ENCODE results near the gene OGN.

OGN gene

DNA sequence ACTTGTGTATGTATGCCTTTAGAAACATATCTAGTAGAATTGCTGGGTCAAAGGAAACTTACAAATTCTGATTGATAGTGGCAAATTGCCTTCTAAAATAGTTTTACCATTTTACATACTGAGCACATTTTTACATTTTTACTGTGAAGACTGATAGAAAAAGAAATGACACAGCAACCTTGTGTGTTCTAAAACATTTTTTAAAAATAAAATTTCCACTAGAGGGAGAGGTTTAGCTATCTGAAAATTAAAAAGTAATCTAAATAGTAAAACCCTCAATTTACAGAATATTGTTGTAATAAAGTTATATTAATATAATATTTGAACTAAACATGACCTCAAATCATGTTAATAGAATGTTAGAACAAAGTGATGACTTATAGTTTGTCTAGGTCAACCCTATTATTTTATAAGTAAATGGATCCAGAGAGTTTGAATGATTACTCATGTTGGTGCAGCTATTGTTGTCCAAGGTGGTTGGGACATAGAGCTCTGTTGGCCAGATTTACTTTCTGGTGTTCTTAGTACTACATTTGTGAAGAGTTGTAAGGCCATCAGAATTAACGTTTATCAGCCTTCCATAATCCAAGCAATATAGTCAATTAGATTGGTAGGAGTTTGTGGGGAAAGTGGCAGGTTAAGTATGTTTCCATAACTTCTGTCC, 61.4 kb downstream of the OGN start:
- DNase-seq: no peak

DNA sequence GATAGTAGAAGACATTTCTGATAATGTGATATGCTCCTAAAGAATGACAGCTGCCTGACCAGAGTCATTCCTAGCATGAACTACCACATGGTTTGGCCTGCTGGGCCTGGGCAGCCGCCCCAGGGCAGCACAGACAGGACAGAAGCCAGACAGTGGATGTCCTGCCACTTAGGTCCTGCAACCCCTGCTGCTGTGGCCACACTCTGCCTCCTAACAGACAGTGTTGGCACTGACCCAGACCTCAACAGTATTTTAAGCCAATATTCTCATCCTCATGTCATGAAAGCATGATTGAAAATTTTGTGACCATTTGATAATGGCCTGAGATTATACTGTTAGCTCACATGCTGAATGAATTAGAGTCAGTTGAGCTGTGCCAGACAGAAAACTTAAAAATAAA, 62.8 kb downstream of the OGN start:
- DNase-seq: no peak

GRCh38 chr9:92333282-92333634, 71.1 kb downstream of the OGN start:
- DNase-seq: no peak

Measured in NCI-H526 (cell line).